GM21576 (cell line): Measurements from ENCODE around the gene TLE3.

Experiments
- ATAC-seq: cut with Tn5 transposase; IDR thresholded peaks from one replicate; pipeline ENCODE4 v1.9.1; 2021; ENCODE audit warnings: mild to moderate bottlenecking, moderate library complexity; ENCODE audit not compliant: unreplicated experiment

TLE3 gene

DNA sequence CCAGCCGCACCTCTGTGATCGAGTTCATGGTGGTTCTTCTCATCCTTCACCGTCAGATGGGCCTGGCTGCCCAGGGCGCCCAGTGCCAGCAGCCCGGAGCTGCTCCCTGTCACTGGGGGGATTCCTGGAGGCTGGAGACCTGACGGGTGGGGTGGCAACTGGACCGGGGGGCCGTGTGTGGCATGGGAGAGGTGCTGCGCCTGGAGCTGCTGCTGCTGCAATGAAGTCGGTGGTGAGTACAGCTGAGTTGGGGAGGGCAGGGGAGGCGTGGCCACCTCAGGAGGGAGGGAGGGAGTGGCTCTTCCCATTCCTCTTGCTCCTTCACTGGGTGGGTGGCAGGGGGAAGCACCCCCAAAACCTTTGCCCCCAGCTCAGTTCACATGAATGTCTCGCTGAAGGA, 31.7 kb downstream of the TLE3 start:
- no peak for ATAC-seq

DNA sequence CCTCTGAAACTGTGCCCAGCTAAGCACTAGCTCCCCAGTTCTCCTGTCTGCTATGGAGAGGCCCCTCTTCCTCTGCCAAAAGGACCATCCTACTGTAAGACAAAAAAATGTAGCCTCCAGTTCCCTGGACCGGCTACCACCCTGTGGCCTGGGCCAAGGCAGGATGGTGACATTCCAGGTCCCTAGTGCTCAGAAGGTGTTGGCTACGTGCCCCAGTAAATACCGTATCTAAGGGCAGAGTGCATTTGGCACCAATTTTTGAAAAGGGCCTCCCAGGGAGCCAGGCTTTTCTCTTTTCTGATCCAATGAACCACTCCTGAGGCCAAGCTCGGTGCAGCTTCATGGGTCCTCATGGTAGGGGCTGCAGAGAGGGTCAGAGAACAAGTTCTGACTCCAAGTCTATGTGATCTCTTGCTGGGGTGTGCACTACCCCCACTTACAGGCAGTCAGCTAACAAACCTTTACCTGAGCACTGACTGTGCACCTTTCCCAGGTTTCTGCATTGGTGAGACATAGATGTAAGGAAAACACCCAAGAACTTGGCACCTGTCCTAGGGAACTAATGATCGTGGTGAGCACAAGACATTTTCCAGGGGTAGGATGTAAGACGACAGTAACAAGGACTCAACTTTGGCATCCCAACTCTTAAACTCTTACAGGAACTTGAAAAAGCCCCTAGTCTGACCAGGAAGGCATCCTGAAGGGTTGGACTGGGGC, 32.6 kb downstream of the TLE3 start:
- ATAC-seq, result no peak

DNA sequence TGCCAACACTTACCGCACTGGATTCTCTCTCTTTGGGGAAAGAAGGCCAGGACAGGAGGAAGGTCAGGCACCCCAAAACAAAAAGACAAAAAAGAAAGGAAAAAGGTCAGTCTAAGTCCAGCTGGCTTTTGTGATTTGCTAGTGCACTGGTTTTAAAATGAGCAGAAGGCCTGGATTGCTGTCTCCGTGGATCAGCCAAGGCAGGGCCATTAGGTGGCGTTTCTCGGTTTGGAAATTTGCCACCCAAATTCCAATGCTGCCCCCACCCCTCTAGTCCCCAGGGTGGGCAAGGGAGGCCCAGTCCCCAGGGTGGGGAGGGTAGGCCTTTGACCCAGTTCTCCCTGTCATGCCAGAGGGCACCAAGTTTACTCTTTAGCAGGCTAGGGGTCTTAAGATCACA, 33.3 kb downstream of the TLE3 start:
- no peak for ATAC-seq

DNA sequence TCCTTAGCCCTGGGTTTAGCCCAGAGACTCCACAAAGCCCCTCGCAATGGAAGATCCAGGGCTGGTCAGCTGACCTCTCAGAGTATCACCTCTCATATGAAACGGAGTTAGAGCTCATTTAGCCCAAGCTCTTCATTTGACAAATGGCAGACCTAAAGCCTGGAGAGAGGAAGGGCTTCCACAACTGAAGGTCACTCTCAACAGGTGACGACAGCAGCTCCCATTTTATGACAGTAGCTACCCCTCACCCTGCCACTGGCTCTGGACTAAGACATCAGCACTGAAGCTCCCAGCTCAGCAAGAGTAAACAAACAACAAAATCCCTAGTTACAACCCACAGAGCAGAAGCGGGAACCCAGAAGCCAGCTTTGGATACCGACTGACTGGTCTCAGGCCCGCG, 33.7 kb downstream of the TLE3 start:
- no peak for ATAC-seq

DNA sequence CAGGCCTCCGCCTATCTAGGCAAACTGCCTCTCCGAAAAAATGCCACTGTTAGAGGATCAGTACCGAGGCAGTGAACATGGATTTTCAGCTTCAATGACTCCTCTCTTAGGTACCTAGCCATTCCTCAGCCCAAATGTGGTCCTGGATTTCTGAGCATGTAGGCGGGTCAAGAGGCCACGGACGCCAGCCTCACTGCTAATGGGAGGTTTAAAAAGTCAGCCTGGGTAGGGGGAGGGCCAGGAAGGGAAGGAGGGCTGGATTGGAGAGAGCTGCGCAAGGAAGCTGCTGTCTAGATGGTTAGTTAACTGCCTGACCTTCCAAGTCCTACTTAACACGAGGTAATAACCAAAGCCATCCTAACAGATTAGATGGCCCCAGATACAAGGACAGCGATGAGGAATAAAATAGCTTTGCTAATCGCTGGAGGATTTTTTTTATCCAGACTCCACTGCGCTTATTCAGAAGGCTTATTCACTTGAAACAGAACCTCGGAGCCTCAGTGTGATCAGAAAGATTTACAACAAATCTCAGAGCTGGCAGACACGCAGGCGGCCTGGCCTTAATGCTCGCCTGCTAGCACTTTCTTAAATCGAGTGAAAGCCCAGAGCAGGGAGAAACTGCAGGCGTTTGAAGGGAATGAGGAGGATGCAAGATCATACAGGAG, 34.3 kb downstream of the TLE3 start:
- ATAC-seq, result no peak

DNA sequence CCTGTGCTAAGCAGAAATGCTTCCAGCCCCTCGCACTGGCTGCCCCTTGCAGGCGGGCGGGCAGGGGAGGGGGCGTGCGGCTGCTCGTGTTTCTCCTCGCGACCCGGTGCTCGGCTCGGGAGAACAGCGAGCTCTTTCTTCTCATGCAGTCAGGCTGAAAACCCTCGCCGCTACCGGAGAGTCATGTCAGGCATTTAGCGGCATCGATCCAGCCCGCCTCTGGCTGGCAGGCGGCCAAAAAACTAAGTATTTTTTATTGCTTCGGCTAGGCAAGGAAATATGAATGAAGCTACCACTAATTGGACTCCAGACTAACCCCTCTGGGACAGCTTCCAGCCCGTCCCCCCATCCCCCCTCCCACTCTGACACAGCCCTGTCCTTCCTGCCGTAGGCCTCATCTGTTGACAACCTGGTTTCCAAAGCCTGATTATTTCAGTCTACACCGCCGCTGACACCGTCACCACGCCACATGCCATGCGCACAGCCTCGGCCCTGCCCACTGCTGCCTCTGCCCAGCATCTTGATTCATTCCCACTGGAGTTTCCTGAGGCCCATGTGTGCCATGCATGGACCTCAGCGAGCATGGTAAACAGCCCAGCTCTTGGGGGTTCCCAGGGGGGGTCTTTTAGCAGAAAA, 35.3 kb downstream of the TLE3 start:
- ATAC-seq, result no peak

DNA sequence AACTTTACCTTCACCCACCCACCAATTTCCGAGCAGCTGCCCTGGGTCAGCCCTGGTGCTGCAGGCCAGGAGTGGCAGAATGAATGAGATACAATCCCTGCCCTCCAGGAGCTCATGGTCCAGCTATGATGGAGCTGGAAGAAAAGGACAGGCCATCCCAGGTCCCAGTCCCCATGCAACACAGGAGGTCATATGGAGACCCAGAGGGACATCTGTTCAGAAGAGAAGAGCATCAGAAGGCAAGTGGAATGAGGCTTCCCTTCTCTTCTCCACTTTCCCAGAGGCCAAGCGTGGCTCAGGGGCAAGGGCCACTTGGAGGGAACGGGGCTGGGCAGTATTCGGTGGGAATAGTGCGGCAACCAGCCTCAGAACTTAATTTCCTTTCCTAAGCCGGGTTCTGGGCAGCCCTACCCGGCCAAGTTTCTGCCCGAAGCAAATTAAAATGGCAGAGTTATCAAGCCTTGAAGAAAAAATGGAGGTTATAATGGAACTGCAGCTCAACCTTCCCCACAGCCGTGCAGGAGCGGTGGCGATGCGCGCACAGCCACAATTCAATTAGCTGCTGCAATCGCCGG, 35.9 kb downstream of the TLE3 start:
- no peak for ATAC-seq

DNA sequence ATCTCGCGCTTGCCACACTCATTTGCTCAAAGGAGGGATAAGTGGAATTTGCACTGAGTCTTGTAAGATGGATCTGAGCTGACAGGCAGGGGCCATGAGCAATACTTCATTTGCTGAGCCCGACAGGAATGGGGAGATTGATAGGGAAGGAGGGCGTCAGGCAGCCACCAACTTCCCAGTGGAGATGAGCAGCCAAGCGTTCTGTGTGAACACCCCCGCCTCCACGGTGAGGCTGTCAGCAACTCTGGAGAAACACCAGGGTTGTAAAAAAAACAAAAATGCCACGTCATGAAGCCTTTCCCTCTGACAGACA, 36.8 kb downstream of the TLE3 start:
- no peak for ATAC-seq

DNA sequence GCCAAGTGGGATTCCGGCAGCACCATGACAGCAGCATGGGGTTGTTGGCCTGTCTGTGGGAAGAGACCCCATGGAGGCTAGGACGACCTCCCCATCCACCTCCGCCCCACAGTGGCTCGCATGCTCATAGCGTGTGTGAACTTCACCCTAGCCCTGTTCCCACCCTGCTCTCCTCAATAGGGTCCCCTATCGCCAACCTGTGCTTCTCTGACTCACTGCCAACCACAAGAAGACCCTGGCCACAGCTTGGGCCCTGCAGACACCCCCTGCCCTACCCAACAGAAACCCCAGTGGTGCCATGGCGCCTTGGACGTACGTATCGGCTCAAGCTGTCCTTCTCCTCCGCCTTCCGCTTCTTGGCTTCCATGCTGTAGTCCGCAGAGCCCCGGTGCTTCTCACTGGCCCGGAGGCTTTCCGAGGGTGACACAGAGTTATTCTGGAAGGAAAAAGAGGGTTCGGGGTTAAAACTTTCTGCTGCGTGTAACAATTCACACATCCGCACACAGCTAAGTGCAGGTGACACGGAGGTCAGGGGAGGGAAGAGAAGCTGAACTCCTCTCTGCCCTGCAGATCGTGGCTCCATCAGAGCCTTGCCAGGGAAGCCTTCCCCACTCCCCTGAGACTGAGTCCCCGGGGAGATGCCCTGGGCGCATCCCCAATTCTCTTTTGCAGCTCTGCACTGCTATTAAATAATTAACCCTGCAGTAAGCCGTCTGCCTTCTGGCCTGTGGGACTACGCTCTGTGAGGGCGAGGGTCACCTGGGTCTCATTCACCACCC, 37.3 kb downstream of the TLE3 start:
- no peak for ATAC-seq

DNA sequence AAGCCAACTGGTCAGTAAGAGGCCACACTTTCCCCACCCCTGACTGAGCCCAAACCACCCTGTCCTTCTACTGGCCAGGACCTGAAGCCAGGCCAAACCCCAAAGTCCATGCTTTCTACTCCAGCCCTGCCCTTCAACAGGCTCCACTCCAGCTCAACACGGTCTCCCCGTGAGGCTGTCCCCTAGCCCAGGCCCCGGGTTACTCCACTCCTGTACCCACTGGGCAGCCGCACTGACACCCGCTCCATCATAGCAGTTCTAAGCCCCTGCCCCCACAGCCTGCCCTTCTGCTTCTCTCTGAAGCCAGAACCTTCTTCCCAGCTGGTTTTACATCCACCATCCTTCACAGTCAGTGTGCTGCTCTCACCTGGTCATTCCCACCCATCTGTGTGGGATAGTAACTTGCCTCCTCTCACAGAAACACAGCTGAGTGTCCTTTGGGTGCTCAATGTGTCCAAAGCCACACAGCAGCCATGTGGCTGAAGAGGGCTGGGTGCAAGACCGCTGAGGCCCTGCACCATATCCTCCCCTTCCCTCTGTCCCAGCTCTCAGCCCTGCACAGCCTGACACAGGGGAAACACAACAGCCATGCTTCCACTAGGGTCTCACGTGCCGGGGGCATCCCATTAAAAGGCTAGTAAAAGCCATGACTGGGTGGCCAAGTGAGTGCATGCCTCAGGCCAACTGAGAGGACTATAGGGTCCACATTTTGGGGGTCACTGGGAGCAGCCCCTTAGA, 38.1 kb downstream of the TLE3 start:
- ATAC-seq, result no peak

DNA sequence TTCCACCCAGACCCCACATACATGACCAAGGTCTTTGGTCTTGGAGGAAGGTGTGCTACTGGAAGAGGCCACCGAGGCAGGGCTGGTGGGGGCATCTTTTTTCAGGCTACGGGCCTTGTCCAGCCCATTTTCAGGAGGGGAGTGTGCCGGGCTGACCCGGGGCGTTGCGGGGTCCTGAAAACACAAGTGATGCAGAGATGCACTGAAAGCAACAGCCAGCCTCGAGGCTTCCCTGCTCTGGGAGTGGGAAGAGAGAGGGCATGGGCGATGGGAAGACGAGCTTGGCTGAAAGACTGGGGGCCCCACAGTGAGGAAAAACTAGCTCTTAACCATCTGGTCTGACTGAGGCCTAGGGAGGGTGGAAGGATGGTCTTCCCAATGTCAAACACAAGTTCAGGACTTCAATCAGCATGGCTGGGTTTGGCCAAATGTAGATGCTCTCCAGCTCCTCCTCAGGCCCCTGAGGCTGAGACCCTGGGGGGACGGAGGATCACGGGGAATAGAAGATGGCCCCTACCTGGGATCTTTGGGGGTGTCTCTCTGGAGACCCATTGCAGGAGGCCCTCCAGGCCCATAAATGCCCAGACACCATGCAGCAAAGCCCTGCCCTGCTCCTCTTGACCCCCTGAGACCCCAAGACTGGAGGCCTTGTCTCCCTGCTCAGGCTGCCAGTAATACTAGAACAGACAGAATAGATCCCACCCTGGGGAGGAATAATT, 38.9 kb downstream of the TLE3 start:
- ATAC-seq, result no peak

DNA sequence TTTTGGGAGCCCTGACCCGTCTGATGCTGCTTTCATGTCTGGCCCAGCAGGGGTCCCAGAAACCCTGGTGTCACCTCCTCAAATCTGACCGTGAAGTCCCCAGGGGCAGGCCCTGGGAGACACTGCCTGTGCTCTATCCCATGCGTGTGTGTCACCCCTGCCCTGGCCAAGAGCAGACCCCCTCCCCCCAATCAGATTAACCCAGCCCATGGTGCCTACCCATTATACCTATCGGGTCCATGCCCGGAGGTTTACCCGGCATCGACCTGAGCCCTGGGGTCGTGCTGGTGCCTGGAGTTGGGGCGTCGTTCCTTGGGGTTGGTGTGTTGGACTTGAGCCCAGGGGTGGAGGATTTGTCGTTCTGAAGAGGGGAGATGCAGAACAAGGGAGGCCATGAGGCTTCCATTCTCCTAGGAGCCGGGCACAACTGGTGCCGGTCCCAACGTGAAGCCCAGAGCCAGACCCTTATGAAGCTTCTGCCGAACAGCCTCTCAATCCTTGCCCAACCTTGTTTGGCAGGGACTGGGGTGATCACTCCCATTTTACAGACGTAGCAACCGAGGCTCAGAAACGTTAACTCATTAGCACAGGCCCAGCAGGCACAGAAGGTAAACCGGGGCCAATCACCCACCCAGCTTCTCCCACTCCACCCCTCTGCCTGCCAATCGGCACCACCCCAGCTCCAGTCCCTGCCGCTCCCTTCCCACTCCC, 39.6 kb downstream of the TLE3 start:
- no peak for ATAC-seq

DNA sequence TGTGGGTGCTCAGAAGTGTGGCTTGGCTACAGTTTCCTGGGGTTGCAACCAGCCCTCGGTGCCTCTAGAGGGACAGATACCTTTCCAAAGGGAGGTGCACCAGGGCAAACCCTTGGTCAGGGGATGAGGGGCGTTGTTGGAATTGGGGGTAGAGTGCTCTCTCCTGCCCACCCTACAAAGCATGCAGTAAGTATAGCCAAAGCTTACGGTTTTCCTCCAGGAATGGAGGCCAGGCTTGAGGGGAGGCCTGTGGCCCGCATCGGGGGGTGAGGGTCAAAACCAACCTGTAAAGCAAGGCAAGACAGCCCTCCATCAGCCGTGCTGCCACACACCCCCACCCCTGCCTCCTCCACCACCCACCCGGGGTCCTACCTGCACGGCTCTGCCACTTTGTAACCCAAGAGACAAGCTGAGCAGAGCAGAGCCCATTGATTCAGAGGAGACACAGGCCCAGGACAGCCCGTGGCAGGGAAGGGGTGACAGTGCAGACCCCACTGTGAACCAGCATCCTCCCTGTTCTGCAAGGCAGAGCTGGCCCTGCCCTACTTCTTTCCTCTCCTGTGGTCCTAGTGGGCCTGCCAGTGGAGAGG, 41.5 kb downstream of the TLE3 start:
- no peak for ATAC-seq

DNA sequence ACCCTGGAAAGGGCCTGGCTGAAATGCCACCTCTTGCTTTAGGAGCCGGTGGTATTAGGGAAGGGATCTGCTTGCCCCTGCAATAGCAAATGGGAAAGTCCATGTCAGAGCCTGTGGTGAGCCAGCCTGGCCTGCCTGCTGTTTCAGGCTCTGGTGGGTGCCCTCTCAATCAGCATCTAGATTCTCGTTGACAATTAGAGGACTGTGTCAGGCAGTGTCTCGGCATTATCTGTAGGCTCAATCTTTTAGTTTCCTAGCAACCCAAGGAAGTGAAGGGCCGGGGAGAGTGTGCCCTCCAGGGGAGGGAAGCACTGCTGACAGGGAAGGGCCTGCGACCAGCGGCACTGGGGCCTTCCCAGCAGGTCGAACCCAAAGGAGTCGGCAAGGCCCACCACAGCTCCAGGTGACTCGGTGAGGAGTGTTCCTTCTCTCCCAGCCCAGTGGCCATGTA, 42.1 kb downstream of the TLE3 start:
- ATAC-seq, result no peak

DNA sequence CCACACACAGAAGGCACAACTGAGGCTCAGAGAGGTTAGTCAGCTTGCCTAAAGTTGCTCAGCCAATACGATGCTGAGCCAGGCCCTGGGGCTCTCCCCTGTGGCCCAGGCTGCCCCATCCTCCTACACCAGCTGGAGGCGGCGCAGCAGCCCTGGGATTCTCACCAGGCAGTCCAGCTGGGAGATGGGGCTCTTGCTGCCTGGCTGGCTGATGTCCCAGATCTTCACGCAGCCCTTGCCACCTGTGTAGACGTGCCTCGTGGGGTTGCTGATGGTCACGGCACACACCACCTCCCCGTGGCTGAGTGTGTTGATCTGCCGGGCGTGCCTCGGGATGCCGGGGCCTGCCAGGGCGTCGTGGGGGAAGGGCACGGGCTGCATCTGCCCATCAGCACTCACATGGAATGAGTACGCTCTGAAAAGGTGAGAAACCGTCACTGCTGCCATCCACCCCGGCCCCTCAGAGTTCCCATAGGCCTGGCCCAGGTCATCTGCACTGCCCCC, 42.8 kb downstream of the TLE3 start:
- no peak for ATAC-seq

DNA sequence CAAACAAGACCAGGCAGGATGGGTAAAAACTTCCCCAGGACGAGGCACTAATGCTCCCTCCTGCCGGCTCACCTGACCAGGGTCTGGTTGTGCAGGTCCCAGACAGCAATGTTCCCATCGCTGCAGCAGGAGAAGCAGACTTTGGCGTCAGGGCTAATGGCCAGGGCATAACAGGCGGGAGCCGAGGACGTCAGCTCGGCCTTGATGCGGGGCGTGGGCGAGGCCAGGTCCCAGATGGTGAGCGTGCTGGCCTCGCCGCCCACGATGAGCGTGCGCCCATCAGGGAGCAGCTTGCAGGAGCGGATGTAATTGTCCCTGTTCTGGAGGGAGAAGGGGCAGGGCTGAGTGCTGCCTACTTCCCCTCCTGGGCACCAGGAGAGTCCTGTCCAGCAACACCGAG, 43.4 kb downstream of the TLE3 start:
- ATAC-seq, result no peak

DNA sequence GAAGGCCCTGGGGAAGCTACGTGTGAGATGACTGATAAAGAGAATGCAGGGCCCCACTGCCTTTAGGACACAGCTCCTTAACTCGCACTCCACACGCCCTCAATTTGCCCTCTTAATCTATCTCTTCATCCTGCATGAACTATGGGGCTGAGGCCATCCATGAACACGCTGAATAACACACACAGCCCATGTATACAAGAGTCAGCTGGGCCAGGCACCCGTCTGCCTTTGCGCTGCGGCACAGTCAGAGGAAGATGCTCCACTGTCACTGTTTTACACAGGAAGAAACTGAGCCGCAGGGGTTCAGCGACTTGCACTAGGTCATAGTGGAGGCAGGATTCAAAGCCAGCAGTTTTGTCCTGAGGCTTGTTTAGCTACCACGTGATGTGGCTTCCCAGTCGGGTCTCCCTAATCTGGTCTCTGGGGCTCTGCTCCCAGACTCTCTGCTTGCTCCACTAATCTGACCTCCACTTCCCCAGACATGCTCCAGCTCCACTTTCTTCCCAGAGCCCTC, 43.9 kb downstream of the TLE3 start:
- ATAC-seq, result no peak

DNA sequence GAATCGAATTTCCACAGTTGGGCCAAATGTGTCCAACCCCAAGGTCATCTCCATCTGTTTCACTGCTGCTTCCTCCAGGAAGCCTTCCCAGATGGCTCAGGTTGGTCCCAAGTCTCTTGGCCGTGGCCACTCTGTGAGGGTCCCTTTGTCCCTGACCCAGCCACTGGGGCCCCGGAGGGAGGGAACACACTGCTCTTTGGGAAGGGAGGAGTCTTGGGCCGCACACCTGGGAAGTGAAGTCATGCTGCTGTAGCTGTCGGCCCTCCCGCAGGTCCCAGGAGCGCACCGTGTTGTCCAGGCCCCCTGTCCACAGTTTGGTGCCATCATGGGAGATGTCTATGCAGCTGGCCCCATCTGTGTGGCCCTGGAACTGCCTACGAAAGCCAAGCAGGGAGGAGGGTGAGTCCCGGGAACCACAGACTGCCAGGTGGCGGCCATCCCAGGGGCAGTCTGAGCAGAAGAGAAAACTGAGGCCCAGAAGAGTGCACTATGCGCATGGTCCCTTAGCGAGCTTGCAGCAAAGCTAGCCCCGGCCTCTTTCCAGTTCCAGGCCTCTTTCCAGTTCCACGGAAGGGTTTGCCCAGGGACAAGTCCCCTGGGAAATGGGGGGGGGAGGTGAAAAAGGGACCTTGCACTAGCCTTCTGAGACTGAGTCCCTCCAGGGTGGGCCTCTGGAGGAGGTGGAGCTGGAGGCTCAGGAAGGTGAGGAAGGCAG, 44.6 kb downstream of the TLE3 start:
- ATAC-seq, result no peak
